Measurements from ENCODE around the gene IL17RB. TPM values are rescaled to one million over a fixed set of nuclear protein-coding genes. Genes with fewer than 3 reads are reported as not detected.

Gene IL17RB
- polyA plus RNA-seq, 1 donor from 2014 or later = 0.48 TPM

- Mint-ChIP-seq H3K27ac (peak overlapping the region in 2 of 3 donors; percentile 29 to 57), H3K27me3 (peaks cover 3% of the 10 kb centered on the region), H3K4me3 (peak overlapping the region in 1 of 4 donors; percentile 55), H3K4me1 (peaks cover 25 to 32% (median 30%) of the 10 kb centered on the region in 3 donors), H3K9me3 (peaks cover under 1 to 4% (median 1%) of the 10 kb centered on the region in 3 donors), H3K36me3 (peaks cover 13% of the 10 kb centered on the region)
Observed at GRCh38 chr3:53888232-53888631, 41.9 kb downstream of the IL17RB start.

- Mint-ChIP-seq H3K36me3 (peaks cover 11% of the 10 kb centered on the region), H3K4me3 (peak overlapping the region; percentile 90 to 98 (median 98)), H3K27me3 (peaks cover 7% of the 10 kb centered on the region), H3K4me1 (peaks cover 25 to 32% (median 30%) of the 10 kb centered on the region in 3 donors), H3K9me3 (peaks cover 1 to 4% (median 2%) of the 10 kb centered on the region in 3 donors), H3K27ac (peak overlapping the region; percentile 98 to 99 (median 99))
Observed at GRCh38 chr3:53890726-53891475, 44.5 kb downstream of the IL17RB start.

- Mint-ChIP-seq H3K27me3 (peaks cover 7% of the 10 kb centered on the region), H3K27ac (peak within 1 kb of the TSS; percentile 98 to 99 (median 99)), H3K4me3 (peak within 1 kb of the TSS; percentile 90 to 98 (median 98)), H3K9me3 (peaks cover 1 to 4% (median 2%) of the 10 kb centered on the region in 3 donors), H3K4me1 (peaks cover 25 to 32% (median 30%) of the 10 kb centered on the region in 3 donors), H3K36me3 (peaks cover 11% of the 10 kb centered on the region)
Observed at GRCh38 chr3:53891497-53892285, 45.3 kb downstream of the IL17RB start, which contains the start of gene SELENOK. SELENOK (minus strand) TSS chr3:53891859.

GRCh38 chr3:53892286-53892637, 45.9 kb downstream of the IL17RB start:
- H3K27me3 Mint-ChIP-seq = peaks cover 10% of the 10 kb centered on the region
- H3K9me3 Mint-ChIP-seq = peaks cover 1 to 4% (median 2%) of the 10 kb centered on the region in 3 donors
- H3K4me1 Mint-ChIP-seq = peaks cover 25 to 32% (median 30%) of the 10 kb centered on the region in 3 donors
- peak overlapping the region; percentile 90 to 98 (median 98) for H3K4me3 Mint-ChIP-seq
- H3K27ac Mint-ChIP-seq = peak overlapping the region; percentile 98 to 99 (median 99)
- peaks cover 11% of the 10 kb centered on the region for H3K36me3 Mint-ChIP-seq

- Mint-ChIP-seq H3K27me3 (peaks cover 20% of the 10 kb centered on the region), H3K9me3 (peaks cover 0 to 2% (median 1%) of the 10 kb centered on the region in 3 donors), H3K4me3 (no peak overlapping the region), H3K27ac (peak overlapping the region in 1 of 3 donors; percentile 2), H3K36me3 (peaks cover 2% of the 10 kb centered on the region), H3K4me1 (no peaks in the 10 kb centered on the region)
Observed at GRCh38 chr3:53899750-53900149, 53.4 kb downstream of the IL17RB start.

GRCh38 chr3:53900666-53901331, 54.4 kb downstream of the IL17RB start:
- peaks cover 0 to 7% (median 3%) of the 10 kb centered on the region in 3 donors for H3K9me3 Mint-ChIP-seq
- peaks cover 20% of the 10 kb centered on the region for H3K27me3 Mint-ChIP-seq
- H3K36me3 Mint-ChIP-seq = no peaks in the 10 kb centered on the region
- H3K27ac Mint-ChIP-seq = no peak overlapping the region
- no peak overlapping the region for H3K4me3 Mint-ChIP-seq
- H3K4me1 Mint-ChIP-seq = no peaks in the 10 kb centered on the region

- Mint-ChIP-seq H3K4me1 (no peaks in the 10 kb centered on the region), H3K36me3 (no peaks in the 10 kb centered on the region), H3K27ac (no peak overlapping the region), H3K27me3 (peaks cover 29% of the 10 kb centered on the region), H3K9me3 (peaks cover 2 to 10% (median 8%) of the 10 kb centered on the region in 3 donors), H3K4me3 (no peak overlapping the region)
Observed at GRCh38 chr3:53902067-53902466, 55.7 kb downstream of the IL17RB start.

- Mint-ChIP-seq H3K36me3 (no peaks in the 10 kb centered on the region), H3K27me3 (peaks cover 22% of the 10 kb centered on the region), H3K4me1 (no peaks in the 10 kb centered on the region), H3K27ac (no peak overlapping the region), H3K4me3 (no peak overlapping the region), H3K9me3 (peaks cover 2 to 10% (median 8%) of the 10 kb centered on the region in 3 donors)
Observed at GRCh38 chr3:53902711-53903110, 56.3 kb downstream of the IL17RB start.

GRCh38 chr3:53913401-53913800, 67.0 kb downstream of the IL17RB start:
- no peak overlapping the region for H3K4me3 Mint-ChIP-seq
- H3K27me3 Mint-ChIP-seq = peaks cover 22% of the 10 kb centered on the region
- no peaks in the 10 kb centered on the region for H3K36me3 Mint-ChIP-seq
- peaks cover 4 to 13% (median 5%) of the 10 kb centered on the region in 3 donors for H3K9me3 Mint-ChIP-seq
- no peaks in the 10 kb centered on the region for H3K4me1 Mint-ChIP-seq
- no peak overlapping the region for H3K27ac Mint-ChIP-seq

Other genes starting within 250 kb of the IL17RB start
- 0.45 TPM for gene CHDH, start 149 bp upstream of the IL17RB start, polyA plus RNA-seq
- 21.0 TPM for gene ACTR8, start 35.6 kb downstream of the IL17RB start, polyA plus RNA-seq
- 121 TPM for gene SELENOK, start 45.3 kb downstream of the IL17RB start, polyA plus RNA-seq